ENCODE data around the gene MAP1S.

DNA sequence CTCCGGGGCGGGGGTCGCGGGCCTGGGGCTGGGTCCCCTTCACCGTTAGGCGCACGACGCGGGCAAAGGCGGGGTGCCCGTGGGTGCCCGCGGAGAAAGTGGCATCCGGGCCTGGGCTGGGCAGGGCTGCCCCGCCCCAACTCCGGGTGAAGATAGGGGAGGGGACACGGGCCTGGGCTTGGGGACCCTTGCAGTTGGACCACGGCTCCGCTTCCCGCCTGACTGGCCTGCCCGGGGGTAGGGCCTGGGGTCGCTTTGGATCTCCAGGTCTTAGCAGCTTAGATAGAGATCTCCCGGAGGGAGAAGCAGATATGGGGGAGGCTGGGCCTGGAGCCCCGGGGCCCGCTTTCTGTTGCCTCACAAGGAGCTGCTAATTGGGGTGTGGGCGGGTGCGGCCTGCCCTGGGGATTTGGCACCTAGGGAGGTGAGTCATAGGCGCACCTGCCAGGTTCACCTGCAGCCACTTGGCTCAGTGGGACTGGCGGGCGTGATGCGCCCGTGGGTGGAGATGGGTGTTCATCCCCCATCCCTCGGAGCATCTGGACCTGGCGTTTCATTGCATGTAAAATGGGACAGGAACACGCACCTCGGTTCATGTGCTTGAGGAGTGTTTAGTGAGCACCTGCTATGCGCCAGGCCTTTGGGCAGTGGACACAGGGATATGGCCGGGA, 585 bp downstream of the MAP1S start:
- no peak for TF ChIP-seq EZH2 (IDR thresholded peaks at IDR 0.05; ENCODE audit: borderline replicate concordance, insufficient read depth, low read length, poor library complexity, severe bottlenecking)
- TF ChIP-seq, protein P1, sequence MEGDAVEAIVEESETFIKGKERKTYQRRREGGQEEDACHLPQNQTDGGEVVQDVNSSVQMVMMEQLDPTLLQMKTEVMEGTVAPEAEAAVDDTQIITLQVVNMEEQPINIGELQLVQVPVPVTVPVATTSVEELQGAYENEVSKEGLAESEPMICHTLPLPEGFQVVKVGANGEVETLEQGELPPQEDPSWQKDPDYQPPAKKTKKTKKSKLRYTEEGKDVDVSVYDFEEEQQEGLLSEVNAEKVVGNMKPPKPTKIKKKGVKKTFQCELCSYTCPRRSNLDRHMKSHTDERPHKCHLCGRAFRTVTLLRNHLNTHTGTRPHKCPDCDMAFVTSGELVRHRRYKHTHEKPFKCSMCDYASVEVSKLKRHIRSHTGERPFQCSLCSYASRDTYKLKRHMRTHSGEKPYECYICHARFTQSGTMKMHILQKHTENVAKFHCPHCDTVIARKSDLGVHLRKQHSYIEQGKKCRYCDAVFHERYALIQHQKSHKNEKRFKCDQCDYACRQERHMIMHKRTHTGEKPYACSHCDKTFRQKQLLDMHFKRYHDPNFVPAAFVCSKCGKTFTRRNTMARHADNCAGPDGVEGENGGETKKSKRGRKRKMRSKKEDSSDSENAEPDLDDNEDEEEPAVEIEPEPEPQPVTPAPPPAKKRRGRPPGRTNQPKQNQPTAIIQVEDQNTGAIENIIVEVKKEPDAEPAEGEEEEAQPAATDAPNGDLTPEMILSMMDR (IDR thresholded peaks at IDR 0.05; ENCODE audit: poor library complexity, severe bottlenecking), result no peak
- TF ChIP-seq SMC3 (conservative IDR thresholded peaks at IDR 0.05; ENCODE audit: poor library complexity), result no peak
- TF ChIP-seq, protein P2, sequence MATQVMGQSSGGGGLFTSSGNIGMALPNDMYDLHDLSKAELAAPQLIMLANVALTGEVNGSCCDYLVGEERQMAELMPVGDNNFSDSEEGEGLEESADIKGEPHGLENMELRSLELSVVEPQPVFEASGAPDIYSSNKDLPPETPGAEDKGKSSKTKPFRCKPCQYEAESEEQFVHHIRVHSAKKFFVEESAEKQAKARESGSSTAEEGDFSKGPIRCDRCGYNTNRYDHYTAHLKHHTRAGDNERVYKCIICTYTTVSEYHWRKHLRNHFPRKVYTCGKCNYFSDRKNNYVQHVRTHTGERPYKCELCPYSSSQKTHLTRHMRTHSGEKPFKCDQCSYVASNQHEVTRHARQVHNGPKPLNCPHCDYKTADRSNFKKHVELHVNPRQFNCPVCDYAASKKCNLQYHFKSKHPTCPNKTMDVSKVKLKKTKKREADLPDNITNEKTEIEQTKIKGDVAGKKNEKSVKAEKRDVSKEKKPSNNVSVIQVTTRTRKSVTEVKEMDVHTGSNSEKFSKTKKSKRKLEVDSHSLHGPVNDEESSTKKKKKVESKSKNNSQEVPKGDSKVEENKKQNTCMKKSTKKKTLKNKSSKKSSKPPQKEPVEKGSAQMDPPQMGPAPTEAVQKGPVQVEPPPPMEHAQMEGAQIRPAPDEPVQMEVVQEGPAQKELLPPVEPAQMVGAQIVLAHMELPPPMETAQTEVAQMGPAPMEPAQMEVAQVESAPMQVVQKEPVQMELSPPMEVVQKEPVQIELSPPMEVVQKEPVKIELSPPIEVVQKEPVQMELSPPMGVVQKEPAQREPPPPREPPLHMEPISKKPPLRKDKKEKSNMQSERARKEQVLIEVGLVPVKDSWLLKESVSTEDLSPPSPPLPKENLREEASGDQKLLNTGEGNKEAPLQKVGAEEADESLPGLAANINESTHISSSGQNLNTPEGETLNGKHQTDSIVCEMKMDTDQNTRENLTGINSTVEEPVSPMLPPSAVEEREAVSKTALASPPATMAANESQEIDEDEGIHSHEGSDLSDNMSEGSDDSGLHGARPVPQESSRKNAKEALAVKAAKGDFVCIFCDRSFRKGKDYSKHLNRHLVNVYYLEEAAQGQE (IDR thresholded peaks at IDR 0.05; ENCODE audit: borderline replicate concordance), result no peak
